K562 treated with DMSO at 1 percent for 48 hours (cell line): Measurements from ENCODE around the gene NOL8. TPM values are rescaled to one million over a fixed set of nuclear protein-coding genes. Genes with fewer than 3 reads are reported as not detected.

Source experiments
- total RNA-seq: library from RNA; unstranded; fragments of 300-600 nt; gene quantifications from 2 replicates; pipeline ENCODE4 v1.2.3, GENCODE V29; 2022; ENCODE audit warnings: low replicate concordance; ENCODE audit errors: extremely low read depth

Gene NOL8
- total RNA-seq, result not detected in 2 replicates

GRCh38 chr9:92325269-92325990 lies at the start of gene NOL8, which contains the start of gene CENPP:
Gene NOL8 (minus strand): TSS chr9:92325350. CDS start chr9:92324161, 1,189 bp downstream.
Gene CENPP (plus strand): TSS chr9:92325953.

GRCh38 chr9:92293452-92294296 lies 31.5 kb downstream of the NOL8 start, which contains the start of gene IARS1:
Gene IARS1 (minus strand): TSS chr9:92293697. CDS start chr9:92289419, 4,278 bp downstream.

Other genes starting within 250 kb of the NOL8 start
- gene SPTLC1, start 209.9 kb downstream of the NOL8 start, total RNA-seq, result not detected in 2 replicates
- 130 TPM in 1 of 2 replicates, not detected in the other for gene IARS1, start 31.7 kb downstream of the NOL8 start, total RNA-seq
- gene CENPP, start 603 bp upstream of the NOL8 start, total RNA-seq, result not detected in 2 replicates
- gene OGN, start 79.2 kb upstream of the NOL8 start, total RNA-seq, result not detected in 2 replicates
- not detected in 2 replicates for gene OMD, start 99.1 kb upstream of the NOL8 start, total RNA-seq
- not detected in 2 replicates for gene ASPN, start 157.2 kb upstream of the NOL8 start, total RNA-seq
- not detected in 2 replicates for gene ECM2, start 210.6 kb upstream of the NOL8 start, total RNA-seq